GM21423 (cell line): ENCODE data around the gene PLEKHM1.
"Not testable (repeated sequence)": the region's sequence is repeated elsewhere in the genome, so short reads cannot be mapped to it uniquely, and the experiment has no call there.

Source experiments
- ATAC-seq: cut with Tn5 transposase; IDR thresholded peaks from one replicate; pipeline ENCODE4 v1.9.1; 2021; ENCODE audit warnings: mild to moderate bottlenecking, moderate library complexity; ENCODE audit not compliant: unreplicated experiment

The PLEKHM1 gene

DNA sequence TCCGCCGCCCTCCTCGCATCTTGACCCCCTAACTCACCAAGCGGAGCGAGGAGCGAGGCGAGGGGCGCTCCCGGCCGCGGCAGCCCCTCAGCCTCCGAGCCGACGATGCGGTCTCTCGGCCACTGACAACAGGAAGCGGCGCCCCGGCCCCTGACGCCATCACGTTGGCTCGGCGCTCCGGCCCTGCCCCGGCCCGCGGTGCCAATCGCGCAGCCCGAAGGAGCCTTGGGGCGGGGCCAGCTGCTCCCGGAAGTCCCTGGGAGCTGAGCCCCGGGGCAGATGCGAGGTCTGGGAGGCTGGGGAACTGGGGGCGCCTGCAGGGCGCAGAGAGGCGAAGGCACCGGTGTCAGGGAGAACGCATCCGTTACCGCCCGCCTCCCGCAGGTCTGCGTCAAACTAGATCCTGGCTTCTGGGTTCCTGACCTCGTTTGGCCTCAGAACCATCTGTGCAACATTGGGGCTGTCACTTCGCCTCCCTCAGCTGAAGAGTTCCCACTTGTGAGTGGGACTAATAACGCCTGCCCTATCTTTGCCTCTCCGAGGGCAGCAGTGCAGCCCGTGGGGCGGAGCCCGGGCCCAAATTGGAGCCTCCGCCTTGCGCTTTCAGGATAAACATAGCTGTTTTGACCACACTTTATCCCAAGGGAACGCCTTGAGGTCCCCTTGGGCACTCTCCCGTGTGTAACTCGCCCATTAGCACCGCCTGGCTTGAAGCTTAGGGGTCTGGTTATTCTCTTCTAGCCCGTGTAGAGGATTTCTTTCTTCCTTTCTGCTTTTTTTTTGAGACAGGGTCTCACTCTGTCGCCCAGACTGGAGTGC lies at the start of gene PLEKHM1:
Gene PLEKHM1 (minus strand): TSS at position 107 of the 819 bp plus-strand sequence. CDS start 8,237 bp downstream, outside the sequence.
- ATAC-seq = peak; percentile 96

DNA sequence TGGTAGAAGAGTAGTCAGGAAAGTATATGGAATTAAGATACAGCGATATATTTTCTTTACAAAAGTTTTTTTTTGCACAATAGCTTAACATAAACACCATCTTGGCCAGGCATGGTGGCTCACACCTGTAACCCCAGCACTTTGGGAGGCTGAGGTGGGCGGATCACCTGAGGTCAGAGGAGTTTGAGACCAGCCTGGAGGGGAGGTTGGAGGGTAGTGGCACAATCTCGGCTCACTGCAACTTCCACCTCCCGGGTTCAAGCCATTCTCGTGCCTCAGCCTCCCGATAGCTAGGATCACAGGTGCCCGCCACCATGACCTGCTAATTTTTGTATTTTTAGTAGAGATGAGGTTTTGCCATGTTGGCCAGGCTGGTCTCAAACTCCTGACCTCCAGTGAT lies 47.6 kb upstream of the PLEKHM1 start:
- ATAC-seq = not testable (repeated sequence)

DNA sequence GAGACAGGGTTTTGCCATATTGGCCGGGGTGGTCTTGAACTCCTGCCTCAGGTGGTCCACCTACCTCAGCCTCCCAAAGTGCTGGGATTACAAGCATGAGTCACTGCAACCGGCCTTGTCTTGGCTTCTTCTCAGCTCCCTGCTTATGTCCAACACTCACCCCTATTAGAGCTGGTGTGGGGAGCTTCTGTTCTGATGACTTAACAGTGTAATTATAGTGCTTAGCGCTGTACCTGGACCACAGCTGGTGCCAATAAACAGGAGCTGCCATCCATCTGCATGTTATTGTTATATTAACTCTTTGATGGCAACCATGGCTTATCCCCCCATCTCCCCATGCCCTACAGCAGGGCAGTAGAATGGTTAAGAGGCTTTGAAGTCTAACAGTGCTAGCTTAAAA lies 15.6 kb upstream of the PLEKHM1 start:
- not testable (repeated sequence) for ATAC-seq

DNA sequence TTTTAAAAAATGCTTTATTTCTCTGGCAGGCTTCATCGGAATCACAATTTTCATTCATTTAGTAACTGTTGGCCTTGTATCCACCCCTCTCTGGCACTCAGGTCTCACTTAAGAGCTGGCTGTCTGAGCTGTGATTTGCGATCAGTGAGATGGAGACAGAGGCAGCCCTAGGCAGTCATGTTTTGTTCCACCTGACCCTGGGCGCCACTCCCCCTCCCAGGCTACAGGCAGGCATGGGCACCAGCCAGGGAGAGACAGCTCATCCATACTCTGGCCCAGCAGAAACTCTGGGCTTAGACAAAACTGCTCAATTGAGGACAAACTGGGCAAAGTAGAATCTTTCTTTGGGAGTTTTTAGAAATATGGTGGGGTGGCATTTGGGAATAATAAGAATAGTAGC lies 14.7 kb upstream of the PLEKHM1 start:
- not testable (repeated sequence) for ATAC-seq

DNA sequence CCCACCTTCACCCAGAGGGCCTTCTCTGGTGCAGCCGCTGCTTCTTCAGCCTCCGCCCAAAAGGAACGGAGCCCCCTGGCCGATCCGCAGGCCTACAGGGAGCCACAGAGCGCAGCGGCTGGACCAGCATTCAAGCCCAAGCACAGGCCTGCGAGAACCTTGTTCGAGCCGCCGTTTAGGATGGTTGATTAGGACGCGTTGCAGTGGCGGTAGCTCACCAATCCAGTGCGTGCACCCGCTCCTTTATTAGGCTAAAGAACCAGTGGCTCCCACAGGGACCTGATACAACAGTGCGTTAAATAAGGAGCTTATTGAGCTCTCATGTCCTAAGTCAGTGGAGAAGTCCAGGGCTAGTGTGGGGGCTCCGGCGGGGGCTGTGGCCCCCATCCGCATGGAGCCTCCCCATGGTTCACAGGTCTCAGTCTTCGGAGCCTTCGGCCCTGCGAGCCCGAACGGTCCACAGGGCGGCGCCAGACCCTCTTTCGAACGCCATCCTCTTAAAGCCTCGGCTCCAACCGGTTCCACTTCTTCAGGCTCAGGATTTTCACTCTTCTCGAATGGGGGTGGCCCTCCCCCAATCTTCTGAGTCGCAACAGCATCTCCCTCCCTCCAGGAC lies 10.7 kb upstream of the PLEKHM1 start:
- ATAC-seq = not testable (repeated sequence)

DNA sequence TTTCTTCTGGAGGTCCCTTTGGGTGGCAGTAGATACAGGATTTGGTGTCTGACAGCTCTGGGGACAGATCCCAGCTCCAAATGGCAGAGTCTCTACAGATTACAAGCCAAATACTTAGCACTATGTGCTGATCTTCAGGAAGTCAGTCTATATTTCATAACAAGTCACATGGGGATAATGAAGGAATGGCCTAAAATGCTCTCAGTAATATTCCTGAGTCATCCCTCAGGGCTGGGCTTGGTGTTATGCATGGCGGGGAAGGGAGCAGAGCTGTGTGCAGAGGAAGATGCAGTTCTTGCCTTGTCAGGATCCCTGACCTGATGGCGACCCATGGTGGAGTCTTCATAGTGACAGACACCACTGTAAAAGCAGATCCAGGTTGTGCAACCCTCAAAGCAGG lies 10.0 kb upstream of the PLEKHM1 start:
- not testable (repeated sequence) for ATAC-seq

DNA sequence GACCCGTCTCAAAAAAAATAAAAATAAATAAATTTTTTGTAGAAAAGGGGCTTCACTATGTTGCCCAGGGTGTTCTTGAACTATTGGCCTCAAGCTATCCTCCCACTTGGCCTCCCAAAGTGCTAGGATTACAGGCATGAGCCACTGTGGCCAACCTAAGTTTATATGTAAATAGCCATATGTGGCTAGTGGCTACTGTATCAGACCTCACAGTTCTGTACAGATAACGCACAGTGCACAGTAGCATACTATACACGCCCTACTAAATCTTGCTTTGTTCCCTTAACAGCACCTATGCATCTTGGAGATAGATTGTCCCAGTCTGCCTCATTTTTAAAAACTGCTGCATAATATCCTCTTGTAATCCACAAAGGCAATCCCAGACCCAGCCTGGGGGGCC lies 8.7 kb upstream of the PLEKHM1 start:
- ATAC-seq = not testable (repeated sequence)

DNA sequence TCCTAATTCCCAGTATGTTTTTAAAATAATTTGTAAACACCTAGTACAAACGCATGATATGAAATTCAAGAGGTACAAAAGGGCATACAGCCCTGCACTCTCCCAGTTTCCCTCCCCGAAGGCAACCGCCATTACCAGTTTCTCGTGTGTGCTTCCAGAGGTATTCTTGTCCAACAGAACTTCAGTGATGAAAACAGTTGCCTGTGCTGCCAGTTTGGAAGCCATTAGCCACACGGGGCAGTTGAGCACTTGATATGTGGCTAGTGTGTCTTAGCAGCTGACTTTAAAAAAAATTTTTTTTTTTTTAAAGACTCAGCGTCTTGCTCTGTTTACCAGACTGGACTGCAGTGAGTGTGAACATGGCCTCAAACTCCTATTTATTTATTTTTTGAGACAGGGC lies 7.9 kb upstream of the PLEKHM1 start:
- ATAC-seq = not testable (repeated sequence)

DNA sequence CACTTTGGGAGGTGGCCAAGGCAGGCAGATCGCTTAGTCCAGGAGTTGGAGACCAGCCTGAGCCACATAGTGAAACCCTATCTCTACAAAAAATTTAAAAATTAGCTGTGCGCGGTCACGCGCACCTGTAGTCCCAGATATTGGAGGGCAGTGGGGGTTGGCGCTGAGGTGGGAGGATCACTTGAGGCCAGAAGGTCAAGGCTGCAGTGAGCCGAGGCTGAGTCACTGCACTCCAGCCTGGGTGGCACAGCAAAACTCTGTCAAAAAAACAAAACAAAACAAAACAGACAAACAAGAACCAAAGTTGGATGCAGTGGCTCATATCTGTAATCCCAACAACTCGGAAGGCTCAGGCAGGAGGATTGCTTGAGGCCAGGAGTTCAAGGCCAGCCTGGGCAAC lies 6.9 kb upstream of the PLEKHM1 start:
- ATAC-seq = not testable (repeated sequence)

DNA sequence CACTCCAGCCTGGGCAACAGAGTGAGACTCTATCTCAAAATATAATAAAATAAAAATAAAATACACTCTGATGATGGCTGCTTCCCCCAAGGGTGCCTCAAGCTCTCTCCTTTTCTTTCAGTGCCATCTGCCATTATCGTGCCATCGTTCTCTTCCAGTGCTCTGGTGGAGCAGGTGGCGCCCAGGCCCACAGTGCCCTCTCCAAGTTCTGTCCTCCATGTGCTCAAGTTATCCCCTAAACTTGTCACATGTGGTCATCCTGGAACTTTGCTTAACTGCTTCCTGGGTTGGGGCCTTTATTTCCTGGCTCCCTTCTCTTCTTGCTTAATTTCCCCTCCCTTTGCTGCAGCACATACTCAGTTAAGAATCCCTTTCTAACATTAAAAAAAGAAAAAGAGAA lies 6.0 kb upstream of the PLEKHM1 start:
- ATAC-seq = not testable (repeated sequence)

DNA sequence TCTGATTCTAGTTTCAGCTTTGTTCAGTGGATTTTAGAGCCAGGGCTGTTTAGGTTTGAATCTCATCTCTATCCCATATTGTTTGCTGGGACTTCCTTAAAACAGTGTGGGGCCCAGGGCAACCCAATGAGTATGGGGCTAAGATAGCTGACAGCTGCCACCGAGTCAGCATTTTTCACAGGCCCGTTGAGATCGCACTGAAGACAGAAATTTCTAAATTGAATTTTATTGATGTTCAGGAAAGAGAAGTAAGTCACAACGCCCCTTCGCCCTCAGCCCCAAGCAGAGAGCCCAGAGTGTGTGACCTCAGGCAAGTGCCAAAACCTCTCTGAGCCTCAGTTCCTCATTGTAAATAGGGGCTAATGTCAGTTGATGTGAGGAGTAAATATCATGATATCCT lies 4.0 kb upstream of the PLEKHM1 start:
- ATAC-seq = not testable (repeated sequence)

DNA sequence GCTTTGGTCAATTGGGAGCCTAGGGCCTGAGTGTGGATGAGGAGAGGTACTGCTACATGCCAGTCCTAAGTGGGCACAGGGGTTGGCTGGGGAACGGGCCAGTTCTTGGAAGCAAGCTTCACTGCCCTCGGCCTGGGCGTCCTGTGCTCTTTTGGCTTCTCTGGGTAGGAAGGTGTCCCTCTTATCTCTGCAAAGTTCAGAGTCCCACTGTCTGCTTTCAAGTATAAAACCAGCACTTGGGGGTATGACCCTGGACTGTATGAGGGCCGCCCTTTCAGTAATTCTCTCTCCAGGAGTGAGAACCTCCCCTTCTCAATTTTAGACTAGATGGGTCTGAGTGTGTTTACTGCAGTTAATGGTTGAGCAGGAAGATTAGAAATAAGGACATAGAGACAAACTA lies 1.6 kb upstream of the PLEKHM1 start:
- ATAC-seq = not testable (repeated sequence)

DNA sequence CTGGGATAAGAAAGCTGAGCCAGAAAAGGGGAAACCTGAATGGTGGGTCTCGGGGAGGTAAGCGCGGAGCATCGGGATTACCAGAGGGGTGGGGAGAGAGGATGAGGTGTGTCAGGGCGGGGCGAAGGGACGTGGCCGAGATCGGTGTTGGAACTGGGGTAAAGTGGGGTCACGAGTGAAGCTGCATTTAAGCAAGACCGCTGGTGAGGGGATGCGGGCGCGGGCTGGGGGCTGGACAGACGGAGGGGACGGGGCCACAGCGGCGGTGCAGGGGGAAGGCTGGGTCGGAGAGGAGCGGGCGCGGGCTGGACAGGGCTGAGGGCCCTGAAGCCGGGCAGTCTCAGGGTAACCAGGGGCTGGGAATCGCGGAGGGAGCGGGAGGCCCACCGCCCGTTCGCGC lies 323 bp downstream of the PLEKHM1 start:
- peak; percentile 17 for ATAC-seq

DNA sequence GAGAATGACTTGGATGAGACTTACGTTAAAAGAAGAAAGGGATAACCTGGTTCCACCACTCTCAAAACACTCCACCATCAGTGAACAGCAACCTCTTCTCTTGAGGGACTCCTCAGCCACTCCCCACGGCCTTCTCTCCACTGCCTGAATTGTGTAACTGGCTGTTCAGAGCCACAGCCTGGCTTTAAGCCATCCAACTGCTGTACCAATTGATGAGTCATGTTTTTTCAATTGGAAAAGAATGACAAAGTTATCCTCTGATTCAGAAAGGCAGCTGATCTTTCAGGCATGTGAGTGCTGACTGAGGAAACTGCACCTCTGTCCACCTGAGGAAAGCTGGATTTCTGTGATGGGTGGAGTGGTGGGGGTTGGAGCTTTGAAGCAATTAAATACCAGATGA lies 2.8 kb downstream of the PLEKHM1 start:
- not testable (repeated sequence) for ATAC-seq

DNA sequence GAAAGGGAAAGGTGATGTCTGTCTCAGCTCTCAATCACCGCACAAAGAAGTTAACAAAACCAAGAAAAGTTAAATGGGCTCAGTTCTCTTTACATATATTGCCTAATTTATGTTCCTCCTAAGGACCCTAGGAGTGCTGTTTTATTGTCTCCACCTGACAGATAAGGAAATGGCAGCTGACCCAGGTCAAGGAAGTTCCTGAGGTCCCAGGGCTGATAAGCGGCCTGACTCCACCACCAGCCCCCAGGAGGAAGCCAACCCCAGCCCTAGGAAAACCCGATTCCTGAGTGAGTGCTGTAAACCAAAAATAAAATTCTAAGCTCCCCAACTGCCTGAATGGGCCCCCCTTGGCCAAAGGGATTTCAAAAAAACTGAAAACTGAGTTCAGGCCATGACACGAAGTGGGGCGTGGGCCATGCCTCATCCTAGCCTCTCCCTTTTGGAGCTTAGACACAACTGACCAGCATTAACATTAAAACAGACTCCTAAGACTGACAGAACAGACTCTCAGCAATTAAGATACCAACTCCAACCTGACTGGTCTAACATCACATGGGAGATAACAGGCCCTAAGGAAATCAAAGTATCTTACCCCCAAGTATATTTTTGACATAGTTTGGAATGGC lies 6.8 kb downstream of the PLEKHM1 start:
- not testable (repeated sequence) for ATAC-seq

DNA sequence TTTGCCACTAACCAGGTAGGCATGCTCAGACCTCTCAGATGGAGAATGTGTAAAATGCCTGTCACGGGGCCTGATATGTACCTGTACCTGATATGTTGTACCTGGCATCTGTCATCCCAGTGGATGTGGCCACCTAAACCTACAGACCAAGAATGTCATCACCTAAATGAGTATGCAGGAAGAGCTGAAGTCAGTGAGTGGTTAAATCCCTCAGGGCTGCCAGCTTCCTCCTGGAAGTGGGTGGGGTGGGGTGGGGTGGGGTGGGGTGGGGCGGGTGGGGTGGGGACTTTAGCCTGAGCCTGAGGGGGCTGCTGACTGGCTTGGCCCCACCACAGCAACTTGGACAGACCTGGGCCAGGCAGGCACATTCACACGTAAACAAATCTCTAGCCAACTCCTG lies 7.3 kb downstream of the PLEKHM1 start:
- not testable (repeated sequence) for ATAC-seq

DNA sequence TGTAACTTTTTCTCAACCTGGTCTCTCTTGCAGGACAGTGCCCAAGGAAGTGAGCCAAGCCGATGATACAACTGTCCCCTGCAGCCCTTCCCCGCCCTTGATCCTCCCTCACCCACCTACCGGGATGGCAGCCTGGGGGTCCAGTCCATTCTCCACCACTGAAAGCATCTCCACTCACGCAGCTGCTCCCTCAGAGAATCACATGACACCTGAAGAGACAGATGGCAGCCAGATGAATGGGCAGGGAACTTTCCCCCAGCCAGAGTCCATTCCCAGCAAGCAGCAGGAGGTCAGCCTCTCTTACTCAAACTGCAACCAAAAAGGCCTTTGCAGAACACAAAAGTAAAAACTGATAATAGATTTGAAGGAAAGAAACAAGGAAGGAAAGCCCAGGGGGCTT lies 8.2 kb downstream of the PLEKHM1 start:
- ATAC-seq = not testable (repeated sequence)

DNA sequence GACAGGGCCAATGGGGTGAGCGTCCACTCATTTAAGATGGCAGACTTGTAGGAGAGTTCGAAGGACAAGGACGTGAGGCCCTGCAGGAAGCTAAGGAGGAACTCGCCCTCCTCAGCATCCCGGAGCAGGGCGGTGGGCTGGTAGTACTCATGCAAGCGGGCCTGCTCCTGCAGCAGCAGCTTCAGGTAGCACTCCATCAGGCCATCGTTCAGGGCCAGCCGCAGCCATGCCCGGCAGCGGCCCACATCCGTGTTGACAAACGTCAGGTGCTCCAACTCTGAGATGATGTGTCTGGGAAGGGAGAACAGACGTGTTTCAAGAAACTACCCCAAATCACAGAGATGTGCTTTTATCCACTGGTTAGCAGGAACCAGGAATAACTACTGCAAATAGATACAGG lies 15.1 kb downstream of the PLEKHM1 start:
- ATAC-seq = not testable (repeated sequence)

DNA sequence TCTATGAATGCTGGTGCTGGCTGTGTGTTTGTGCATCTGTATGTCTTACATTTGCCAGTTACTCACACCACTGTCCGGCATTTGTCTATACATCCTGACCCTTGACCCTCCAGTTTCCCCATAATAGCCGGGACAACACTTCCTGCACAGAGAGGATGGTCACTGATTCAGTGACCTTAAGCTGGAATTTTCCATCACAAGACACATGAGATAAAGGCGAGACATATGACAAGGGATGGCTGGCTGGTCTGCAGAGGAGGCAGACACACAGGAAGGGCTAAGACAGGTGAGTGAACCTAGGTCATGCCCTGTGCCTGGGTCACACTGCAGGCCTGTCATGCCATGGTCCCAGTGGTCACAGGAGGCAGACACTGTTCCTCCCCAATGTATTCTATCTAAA lies 18.3 kb downstream of the PLEKHM1 start:
- not testable (repeated sequence) for ATAC-seq

DNA sequence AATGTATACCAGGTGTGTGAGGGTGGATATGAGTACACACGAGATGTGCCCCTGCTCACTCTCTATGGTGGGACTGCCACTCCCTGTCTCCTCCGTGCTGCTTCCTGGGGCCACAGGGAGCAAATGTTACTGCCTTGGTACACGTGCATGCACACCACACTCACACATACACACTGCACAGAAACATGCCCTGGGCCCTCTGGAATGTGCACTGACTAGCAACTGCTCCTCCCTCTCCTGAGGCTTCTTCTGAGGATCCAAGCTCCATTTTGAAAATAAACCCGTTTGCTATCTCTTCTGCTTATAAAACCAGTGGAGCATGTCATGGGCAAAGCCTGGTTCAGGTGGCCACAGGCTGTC lies 21.3 kb downstream of the PLEKHM1 start:
- ATAC-seq = not testable (repeated sequence)

DNA sequence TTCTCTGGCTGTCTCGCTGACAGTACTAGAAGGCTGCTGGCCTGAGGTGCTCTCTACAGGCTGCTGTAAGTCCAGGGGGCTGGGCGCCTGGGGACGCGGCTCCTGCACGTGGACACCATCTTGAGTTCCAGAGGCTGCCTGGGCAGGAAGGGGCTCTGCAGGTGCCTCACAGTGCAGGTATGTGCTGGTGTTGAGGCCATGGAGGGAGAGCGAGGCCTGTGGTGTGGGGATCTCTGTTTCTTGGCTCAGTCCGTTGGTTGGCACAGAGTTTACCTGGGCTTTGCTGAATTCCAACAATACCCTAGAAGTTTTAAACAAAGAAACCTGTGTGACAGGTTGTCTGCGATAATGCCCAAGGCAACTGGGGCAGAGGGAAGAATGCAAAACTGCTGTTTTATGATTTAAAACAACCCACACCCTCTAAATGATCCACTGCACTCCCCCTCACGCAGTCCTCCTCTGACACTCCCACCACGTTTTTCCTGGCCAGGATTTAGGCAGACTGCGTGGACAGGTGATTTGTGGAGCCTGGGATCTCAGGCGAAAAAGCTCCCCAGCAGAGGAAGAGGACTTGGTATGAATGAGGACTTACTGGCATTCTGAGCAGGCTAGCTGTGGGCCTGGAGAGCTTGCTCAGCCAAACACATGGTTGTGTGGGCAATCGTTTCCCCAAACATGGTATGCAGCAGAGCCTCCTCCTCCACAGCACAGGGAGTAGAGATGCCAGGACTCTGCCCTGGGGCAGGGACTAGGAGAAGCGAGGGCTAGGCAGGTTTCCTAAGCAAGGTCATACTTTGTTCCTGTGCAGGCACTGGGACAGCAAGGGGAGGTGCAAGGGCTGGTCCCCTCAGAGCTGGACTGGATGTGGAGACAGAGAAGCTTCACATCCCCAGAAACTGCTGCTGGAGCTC lies 22.0 kb downstream of the PLEKHM1 start:
- not testable (repeated sequence) for ATAC-seq
